HepG2 (cell line): Measurements from ENCODE around the gene TSNAXIP1. TPM values are rescaled to one million over a fixed set of nuclear protein-coding genes. Genes with fewer than 3 reads are reported as not detected.
A peak's percentile ranks its signal among the peaks of the same experiment; 100 is the strongest.

Source experiments
- CENPX ChIP-seq: sonication (generic); formaldehyde crosslinking; IDR thresholded peaks from 2 replicates; pipeline ENCODE4 v1.9.0; 2021; ENCODE audit warnings: mild to moderate bottlenecking, missing genetic modification reagents, moderate library complexity
- KIAA2018 ChIP-seq: sonication (generic); formaldehyde crosslinking; IDR thresholded peaks from 2 replicates; pipeline ENCODE4 v1.5.0; 2020; ENCODE audit warnings: mild to moderate bottlenecking, missing genetic modification reagents, borderline replicate concordance
- MXD4 ChIP-seq: IDR thresholded peaks from 2 replicates; pipeline ENCODE4 v1.6.1; 2016; ENCODE audit warnings: mild to moderate bottlenecking, missing biosample characterization, missing genetic modification reagents
- RBAK ChIP-seq: sonication (generic); formaldehyde crosslinking; IDR thresholded peaks from 2 replicates; pipeline ENCODE4 v1.5.1; 2020; ENCODE audit warnings: mild to moderate bottlenecking, missing genetic modification reagents
- SAP130 ChIP-seq: IDR thresholded peaks from 2 replicates; pipeline ENCODE4 v1.6.1; 2016; ENCODE audit warnings: low read depth
- TOE1 ChIP-seq: sonication (generic); formaldehyde crosslinking; IDR thresholded peaks from 2 replicates; pipeline ENCODE4 v1.4.0; 2020; ENCODE audit warnings: mild to moderate bottlenecking, missing genetic modification reagents
- ZBTB42 ChIP-seq: sonication (generic); formaldehyde crosslinking; IDR thresholded peaks from 2 replicates; pipeline ENCODE4 v1.5.0; 2020; ENCODE audit warnings: mild to moderate bottlenecking, missing genetic modification reagents
- ZNF136 ChIP-seq: sonication (generic); formaldehyde crosslinking; IDR thresholded peaks from 2 replicates; pipeline ENCODE4 v1.8.1; 2022; ENCODE audit warnings: low read depth, mild to moderate bottlenecking, moderate library complexity, missing genetic modification reagents
- ZNF180 ChIP-seq: sonication (generic); formaldehyde crosslinking; IDR thresholded peaks from 2 replicates; pipeline ENCODE4 v1.4.0; 2020; ENCODE audit warnings: low read depth, missing genetic modification reagents, borderline replicate concordance
- ZNF232 ChIP-seq: sonication (generic); formaldehyde crosslinking; IDR thresholded peaks from 2 replicates; pipeline ENCODE4 v1.4.0; 2020; ENCODE audit warnings: missing genetic modification reagents, borderline replicate concordance
- ZNF468 ChIP-seq: sonication (generic); formaldehyde crosslinking; IDR thresholded peaks from 2 replicates; pipeline ENCODE4 v1.8.0; 2022; ENCODE audit warnings: mild to moderate bottlenecking, moderate library complexity, missing genetic modification reagents
- ZNF564 ChIP-seq: sonication (generic); formaldehyde crosslinking; IDR thresholded peaks from 2 replicates; pipeline ENCODE4 v1.8.1; 2023; ENCODE audit warnings: mild to moderate bottlenecking, missing genetic modification reagents
- ZNF615 ChIP-seq: sonication (generic); formaldehyde crosslinking; IDR thresholded peaks from 2 replicates; pipeline ENCODE4 v1.5.0; 2020; ENCODE audit warnings: mild to moderate bottlenecking, missing genetic modification reagents, borderline replicate concordance
- ZNF619 ChIP-seq: sonication (generic); formaldehyde crosslinking; IDR thresholded peaks from 2 replicates; pipeline ENCODE4 v1.4.0; 2020; ENCODE audit warnings: mild to moderate bottlenecking, missing genetic modification reagents
- ZNF724P ChIP-seq: sonication (generic); formaldehyde crosslinking; IDR thresholded peaks from 2 replicates; pipeline ENCODE4 v1.8.0; 2022; ENCODE audit warnings: missing genetic modification reagents, borderline replicate concordance
- ZNF747 ChIP-seq: sonication (generic); formaldehyde crosslinking; IDR thresholded peaks from 2 replicates; pipeline ENCODE4 v1.8.1; 2023; ENCODE audit warnings: missing genetic modification reagents, mild to moderate bottlenecking, borderline replicate concordance
- ZNF775 ChIP-seq: sonication (generic); formaldehyde crosslinking; IDR thresholded peaks from 2 replicates; pipeline ENCODE4 v1.4.0; 2020; ENCODE audit warnings: missing genetic modification reagents, mild to moderate bottlenecking, moderate library complexity, borderline replicate concordance
- polyA plus RNA-seq, 8 experiments: library from polyadenylated mRNA; depleted of rRNA in 3 of 8; stranded (reverse) in 7 of 8; unstranded in 1 of 8; fragments of >200 nt; fragmentation: Illumina TruSeq in 4 of 8; extraction: Trizol in 4 of 8; gene quantifications; 2 replicates each; pipeline versions ENCODE4 v1.2.1 to v1.2.3, GENCODE V29; 2011 to 2016; ENCODE audit warnings: low read depth in 4 of 8, missing spikeins in 1 of 8, mixed read lengths in 1 of 8; ENCODE audit not compliant: insufficient read depth in 1 of 8
- total RNA-seq, 5 experiments: library from RNA; depleted of rRNA; stranded (reverse); fragments of >200 nt; fragmentation: Illumina TruSeq; extraction: Trizol; gene quantifications; 2 replicates each; pipeline ENCODE4 v1.2.3, GENCODE V29; 2016; ENCODE audit warnings: low read depth in 1 of 5
- TF ChIP-seq, protein P1 (sequence below): sonication (generic); formaldehyde crosslinking; IDR thresholded peaks from 2 replicates; pipeline ENCODE4 v1.4.0; 2020; ENCODE audit warnings: missing genetic modification reagents
- TF ChIP-seq, protein P2 (sequence below): sonication (generic); formaldehyde crosslinking; IDR thresholded peaks from 2 replicates; pipeline ENCODE4 v1.4.0; 2020; ENCODE audit warnings: missing genetic modification reagents

TSNAXIP1 gene
- total and polyA plus RNA-seq, 2 of the 13 experiments (the other 11 are each of a cell fraction or from before 2014, with no cell fraction given), result 0.37 to 0.86 TPM

GRCh38 chr16:67847064-67847861 lies 40.6 kb downstream of the TSNAXIP1 start, which contains the start of gene CENPT (continued):
- TF ChIP-seq KIAA2018 (no peak), ZNF724P (CRISPR knock-in tag) (no peak), ZNF775 (no peak), TOE1 (no peak), ZNF619 (CRISPR knock-in tag) (no peak), SAP130 (peak; percentile 53; the same call in 1 of the 2 replicates), ZNF136 (CRISPR knock-in tag) (no peak), RBAK (CRISPR knock-in tag) (no peak), ZNF468 (CRISPR knock-in tag) (no peak), ZNF615 (no peak), ZNF747 (CRISPR knock-in tag) (no peak), ZNF232 (CRISPR knock-in tag) (no peak), ZBTB42 (CRISPR knock-in tag) (peak; percentile 90), ZNF180 (CRISPR knock-in tag) (no peak), MXD4 (no peak), ZNF564 (CRISPR knock-in tag) (no peak), CENPX (CRISPR knock-in tag) (no peak)
- TF ChIP-seq, protein P1, sequence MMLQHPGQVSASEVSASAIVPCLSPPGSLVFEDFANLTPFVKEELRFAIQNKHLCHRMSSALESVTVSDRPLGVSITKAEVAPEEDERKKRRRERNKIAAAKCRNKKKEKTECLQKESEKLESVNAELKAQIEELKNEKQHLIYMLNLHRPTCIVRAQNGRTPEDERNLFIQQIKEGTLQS (CRISPR knock-in tag), result no peak
- TF ChIP-seq, protein P2, sequence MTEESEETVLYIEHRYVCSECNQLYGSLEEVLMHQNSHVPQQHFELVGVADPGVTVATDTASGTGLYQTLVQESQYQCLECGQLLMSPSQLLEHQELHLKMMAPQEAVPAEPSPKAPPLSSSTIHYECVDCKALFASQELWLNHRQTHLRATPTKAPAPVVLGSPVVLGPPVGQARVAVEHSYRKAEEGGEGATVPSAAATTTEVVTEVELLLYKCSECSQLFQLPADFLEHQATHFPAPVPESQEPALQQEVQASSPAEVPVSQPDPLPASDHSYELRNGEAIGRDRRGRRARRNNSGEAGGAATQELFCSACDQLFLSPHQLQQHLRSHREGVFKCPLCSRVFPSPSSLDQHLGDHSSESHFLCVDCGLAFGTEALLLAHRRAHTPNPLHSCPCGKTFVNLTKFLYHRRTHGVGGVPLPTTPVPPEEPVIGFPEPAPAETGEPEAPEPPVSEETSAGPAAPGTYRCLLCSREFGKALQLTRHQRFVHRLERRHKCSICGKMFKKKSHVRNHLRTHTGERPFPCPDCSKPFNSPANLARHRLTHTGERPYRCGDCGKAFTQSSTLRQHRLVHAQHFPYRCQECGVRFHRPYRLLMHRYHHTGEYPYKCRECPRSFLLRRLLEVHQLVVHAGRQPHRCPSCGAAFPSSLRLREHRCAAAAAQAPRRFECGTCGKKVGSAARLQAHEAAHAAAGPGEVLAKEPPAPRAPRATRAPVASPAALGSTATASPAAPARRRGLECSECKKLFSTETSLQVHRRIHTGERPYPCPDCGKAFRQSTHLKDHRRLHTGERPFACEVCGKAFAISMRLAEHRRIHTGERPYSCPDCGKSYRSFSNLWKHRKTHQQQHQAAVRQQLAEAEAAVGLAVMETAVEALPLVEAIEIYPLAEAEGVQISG, result no peak
